GM23338 (cell line): ENCODE data around the gene SORCS2. TPM values are rescaled to one million over a fixed set of nuclear protein-coding genes. Genes with fewer than 3 reads are reported as not detected.

ENCODE experiments used
- ATAC-seq: fragments of 200-7000 bp; cut with Tn5 transposase; 3 replicates; pipeline ENCODE4 v1.9.1; 2020
- DNase-seq: peaks from one replicate; pipeline ENCODE4 v3.0.0-alpha.2; 2015; ENCODE audit warnings: low spot score
- H2AFZ ChIP-seq: fragments of 200-600 bp; sonication (generic); 2 replicates; pipeline ENCODE4 v1.8.0; 2016; ENCODE audit warnings: antibody characterized with exemption, mild to moderate bottlenecking, moderate library complexity
- H3F3A ChIP-seq: fragments of 200-600 bp; sonication (generic); replicated peaks from 2 replicates; pipeline ENCODE4 v1.8.0; 2017; ENCODE audit warnings: antibody characterized with exemption, mixed run types, low read depth
- H3K27ac ChIP-seq: fragments of 200-600 bp; sonication (generic); 2 replicates; pipeline ENCODE4 v1.6.1; 2016; ENCODE audit warnings: low read depth
- H3K27me3 ChIP-seq: fragments of 200-600 bp; sonication (generic); 2 replicates; pipeline ENCODE4 v1.8.0; 2016; ENCODE audit warnings: mild to moderate bottlenecking, mixed run types, moderate library complexity; ENCODE audit not compliant: insufficient read depth
- H3K36me3 ChIP-seq: fragments of 200-600 bp; sonication (generic); 2 replicates; pipeline ENCODE4 v1.8.0; 2016; ENCODE audit warnings: mild to moderate bottlenecking; ENCODE audit not compliant: insufficient read depth
- H3K4me1 ChIP-seq: fragments of 200-600 bp; sonication (generic); 2 replicates; pipeline ENCODE4 v1.8.0; 2016; ENCODE audit warnings: mild to moderate bottlenecking, moderate library complexity; ENCODE audit not compliant: insufficient read depth
- H3K4me2 ChIP-seq: fragments of 200-600 bp; sonication (generic); 2 replicates; pipeline ENCODE4 v1.7.1; 2017; ENCODE audit warnings: mixed run types
- H3K4me3 ChIP-seq: fragments of 200-600 bp; sonication (generic); 2 replicates; pipeline ENCODE4 v1.6.1; 2016; ENCODE audit warnings: mixed run types
- H3K79me2 ChIP-seq: fragments of 200-600 bp; sonication (generic); replicated peaks from 2 replicates; pipeline ENCODE4 v1.8.0; 2017; ENCODE audit warnings: mild to moderate bottlenecking; ENCODE audit not compliant: insufficient read depth
- H3K9me2 ChIP-seq: fragments of 200-600 bp; sonication (generic); 2 replicates; pipeline ENCODE4 v1.8.0; 2017; ENCODE audit not compliant: insufficient read depth
- H4K20me1 ChIP-seq: fragments of 200-600 bp; sonication (generic); replicated peaks from 2 replicates; pipeline ENCODE4 v1.8.0; 2017; ENCODE audit warnings: mild to moderate bottlenecking; ENCODE audit not compliant: insufficient read depth
- H3K27ac Mint-ChIP-seq: 2 replicates; pipeline ENCODE4 v1.8.0; 2020; ENCODE audit warnings: inconsistent platforms, mild to moderate bottlenecking, moderate library complexity, mixed read lengths
- H3K27me3 Mint-ChIP-seq: 3 replicates; pipeline ENCODE4 v1.8.0; 2022; ENCODE audit warnings: low read depth, mild to moderate bottlenecking, moderate library complexity, mixed read lengths, inconsistent platforms; ENCODE audit not compliant: insufficient read depth, poor library complexity
- H3K36me3 Mint-ChIP-seq: 3 replicates; pipeline ENCODE4 v1.8.0; 2021; ENCODE audit warnings: low read depth, mild to moderate bottlenecking, inconsistent platforms, moderate library complexity, mixed read lengths
- H3K4me1 Mint-ChIP-seq: 3 replicates; pipeline ENCODE4 v1.8.0; 2020; ENCODE audit warnings: mild to moderate bottlenecking, inconsistent platforms, mixed read lengths
- H3K4me3 Mint-ChIP-seq: 3 replicates; pipeline ENCODE4 v1.8.0; 2021; ENCODE audit warnings: moderate library complexity, mild to moderate bottlenecking, inconsistent platforms, mixed read lengths
- H3K9me3 Mint-ChIP-seq: 3 replicates; pipeline ENCODE4 v1.8.0; 2020; ENCODE audit warnings: moderate library complexity, mild to moderate bottlenecking, inconsistent platforms, mixed read lengths
- CREB1 ChIP-seq: fragments of 250-450 bp; sonication (Bioruptor Pico); IDR thresholded peaks from 2 replicates; pipeline ENCODE4 v1.5.0; 2020; ENCODE audit warnings: low read depth, mild to moderate bottlenecking, moderate library complexity
- CTCF ChIP-seq, 2 experiments: fragments of 200-600 bp in 1 of 2; sonication (generic) in 1 of 2; conservative IDR thresholded peaks; 2 replicates each; pipeline versions ENCODE4 v1.5.1 to v1.6.1; 2016 to 2017; ENCODE audit warnings: antibody characterized with exemption in 2 of 2, low read depth in 2 of 2, mild to moderate bottlenecking in 2 of 2, moderate library complexity in 1 of 2
- ETS1 ChIP-seq: IDR thresholded peaks from 2 replicates; pipeline ENCODE4 v1.6.1; 2016; ENCODE audit warnings: antibody characterized with exemption
- EZH2 ChIP-seq: fragments of 200-600 bp; sonication (generic); IDR thresholded peaks from one replicate; pipeline ENCODE4 v1.8.0; 2017; ENCODE audit warnings: antibody characterized with exemption, mild to moderate bottlenecking, low read depth; ENCODE audit not compliant: unreplicated experiment
- EZH2phosphoT487 ChIP-seq: fragments of 200-600 bp; sonication (generic); IDR thresholded peaks from one replicate; pipeline ENCODE4 v1.8.1; 2018; ENCODE audit warnings: antibody characterized with exemption; ENCODE audit not compliant: unreplicated experiment
- JUNB ChIP-seq: IDR thresholded peaks from one replicate; pipeline ENCODE4 v1.6.1; 2016; ENCODE audit warnings: antibody characterized with exemption; ENCODE audit not compliant: unreplicated experiment
- NANOG ChIP-seq: IDR thresholded peaks from 2 replicates; pipeline ENCODE4 v1.6.1; 2016; ENCODE audit warnings: antibody characterized with exemption, borderline replicate concordance
- POLR2AphosphoS5 ChIP-seq: IDR thresholded peaks from 2 replicates; pipeline ENCODE4 v1.6.1; 2016; ENCODE audit warnings: antibody characterized with exemption, low read depth
- REST ChIP-seq: IDR thresholded peaks from one replicate; pipeline ENCODE4 v1.6.1; 2018; ENCODE audit warnings: antibody characterized with exemption; ENCODE audit not compliant: unreplicated experiment
- STAT1 ChIP-seq: IDR thresholded peaks from one replicate; pipeline ENCODE4 v1.6.1; 2016; ENCODE audit warnings: antibody characterized with exemption; ENCODE audit not compliant: unreplicated experiment
- ZNF114 ChIP-seq: fragments of 250-450 bp; sonication (Bioruptor Pico); IDR thresholded peaks from 2 replicates; pipeline ENCODE4 v1.5.0; 2020; ENCODE audit warnings: mild to moderate bottlenecking, moderate library complexity
- ZNF331 ChIP-seq: fragments of 250-450 bp; sonication (Bioruptor Pico); IDR thresholded peaks from 2 replicates; pipeline ENCODE4 v1.5.0; 2020; ENCODE audit warnings: low read depth, mild to moderate bottlenecking, moderate library complexity
- ZNF462 ChIP-seq: fragments of 250-450 bp; sonication (Bioruptor Pico); IDR thresholded peaks from 2 replicates; pipeline ENCODE4 v1.5.0; 2020; ENCODE audit warnings: mild to moderate bottlenecking, moderate library complexity
- polyA plus RNA-seq: library from polyadenylated mRNA; unstranded; fragments of >200 nt; fragmentation: Nextera tagmentation; extraction: Ambion mirVana; gene quantifications from 2 replicates; pipeline ENCODE4 v1.2.1, GENCODE V29; 2016
- total RNA-seq: library from RNA; depleted of rRNA; stranded (reverse); fragments of >200 nt; shearing (Covaris generic); gene quantifications from 2 replicates; pipeline ENCODE4 v1.2.3, GENCODE V29; 2014

SORCS2 gene
- total and polyA plus RNA-seq, 2 experiments from 2014 or later = 0.47 to 2.4 TPM

- Histone ChIP-seq H3F3A (no peaks in the 10 kb centered on the region), H3K36me3 (no peaks in the 10 kb centered on the region), H3K27me3 (no peaks in the 10 kb centered on the region), H3K79me2 (no peaks in the 10 kb centered on the region), H2AFZ (no peak overlapping the region), H3K4me3 (no peak overlapping the region), H3K4me2 (no peak overlapping the region), H3K4me1 (no peaks in the 10 kb centered on the region), H3K9me2 (no peaks in the 10 kb centered on the region), H4K20me1 (no peaks in the 10 kb centered on the region), H3K27ac (no peak overlapping the region)
- Mint-ChIP-seq H3K9me3 (peaks cover 4% of the 10 kb centered on the region), H3K27me3 (peaks cover 14% of the 10 kb centered on the region), H3K27ac (no peak overlapping the region), H3K4me3 (no peak overlapping the region), H3K36me3 (peaks cover 3% of the 10 kb centered on the region; the same call in 2 of the 3 replicates), H3K4me1 (peaks cover 10% of the 10 kb centered on the region)
- ATAC-seq (no peak), DNase-seq (no peak)
- TF ChIP-seq EZH2phosphoT487 (no peak), STAT1 (no peak), CREB1 (CRISPR knock-in tag) (no peak), ZNF114 (CRISPR knock-in tag) (no peak), JUNB (no peak), ZNF462 (no peak), REST (no peak), ZNF331 (CRISPR knock-in tag) (no peak), ETS1 (no peak), POLR2AphosphoS5 (no peak), EZH2 (no peak), CTCF (conservative IDR thresholded peaks at IDR 0.05; ENCODE audit: low read depth in 2 of 2) (no peak), NANOG (no peak)
These were observed 144.4 kb downstream of the SORCS2 start for GRCh38 chr4:7336732-7337131.
